Muscle of leg (tissue), 11 donors: ENCODE results near the gene GNAO1. TPM values are rescaled to one million over a fixed set of nuclear protein-coding genes. Genes with fewer than 3 reads are reported as not detected.

Source experiments
- DNase-seq: peaks from one replicate; pipeline ENCODE4 v3.0.0; 2013
- H3K27ac ChIP-seq: one replicate; pipeline ENCODE4 v1.5.1; 2013; ENCODE audit warnings: mild to moderate bottlenecking, low read length, control low read depth
- H3K27me3 ChIP-seq: one replicate; pipeline ENCODE4 v1.6.1; 2013; ENCODE audit warnings: low read length; ENCODE audit not compliant: control insufficient read depth, insufficient read depth
- H3K36me3 ChIP-seq: one replicate; pipeline ENCODE4 v1.6.1; 2013; ENCODE audit warnings: low read length; ENCODE audit not compliant: control insufficient read depth, insufficient read depth
- H3K4me1 ChIP-seq: one replicate; pipeline ENCODE4 v1.6.1; 2013; ENCODE audit warnings: low read length; ENCODE audit not compliant: control insufficient read depth, insufficient read depth
- H3K4me3 ChIP-seq: one replicate; pipeline ENCODE4 v1.5.1; 2013; ENCODE audit warnings: low read length, control low read depth
- H3K9me3 ChIP-seq: replicated peaks from 2 replicates; pipeline ENCODE4 v1.6.1; 2013; ENCODE audit warnings: low read depth, low read length; ENCODE audit not compliant: control insufficient read depth
- WGBS: methylation state at CpG from one replicate; pipeline ENCODE4 v1.1.5; 2013; ENCODE audit warnings: missing lambda C conversion rate; ENCODE audit not compliant: insufficient coverage; 5-methylcytosine and 5-hydroxymethylcytosine counted together
- polyA plus RNA-seq, 8 donors: library from polyadenylated mRNA; unstranded; fragments of 120-200 nt; gene quantifications; one replicate each; pipeline versions ENCODE4 v1.2.1 to v1.2.3, GENCODE V29; 2013; ENCODE audit warnings: inconsistent platforms in 1 of 8, low replicate concordance in 1 of 8; ENCODE audit not compliant: insufficient read length in 8 of 8, insufficient read depth in 1 of 8
- total RNA-seq: library from RNA; stranded (reverse); fragments of 120-200 nt; gene quantifications from one replicate; pipeline ENCODE4 v1.2.4, GENCODE V29; 2013

The GNAO1 gene
- total and polyA plus RNA-seq, 9 donors, result 0.49 to 3.2 (median 2.1) TPM

DNA sequence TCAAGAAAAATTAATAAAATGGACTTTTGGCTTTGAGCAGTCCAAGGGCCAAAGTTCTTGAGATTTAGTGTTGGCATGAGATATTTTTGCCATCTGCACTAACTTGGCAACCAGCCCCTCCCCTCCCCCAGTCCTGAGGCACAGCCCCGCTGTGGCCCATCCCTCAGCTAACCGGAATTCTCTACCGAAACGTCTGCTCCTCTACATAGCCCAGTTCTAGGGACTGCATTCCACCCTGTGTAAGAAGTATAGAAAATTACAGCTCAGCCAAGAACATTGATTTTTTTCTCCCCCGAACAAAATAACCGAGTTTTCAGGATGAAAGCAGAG lies 136.6 kb downstream of the GNAO1 start:
- H3K27me3 ChIP-seq, result no peaks in the 10 kb centered on the region

DNA sequence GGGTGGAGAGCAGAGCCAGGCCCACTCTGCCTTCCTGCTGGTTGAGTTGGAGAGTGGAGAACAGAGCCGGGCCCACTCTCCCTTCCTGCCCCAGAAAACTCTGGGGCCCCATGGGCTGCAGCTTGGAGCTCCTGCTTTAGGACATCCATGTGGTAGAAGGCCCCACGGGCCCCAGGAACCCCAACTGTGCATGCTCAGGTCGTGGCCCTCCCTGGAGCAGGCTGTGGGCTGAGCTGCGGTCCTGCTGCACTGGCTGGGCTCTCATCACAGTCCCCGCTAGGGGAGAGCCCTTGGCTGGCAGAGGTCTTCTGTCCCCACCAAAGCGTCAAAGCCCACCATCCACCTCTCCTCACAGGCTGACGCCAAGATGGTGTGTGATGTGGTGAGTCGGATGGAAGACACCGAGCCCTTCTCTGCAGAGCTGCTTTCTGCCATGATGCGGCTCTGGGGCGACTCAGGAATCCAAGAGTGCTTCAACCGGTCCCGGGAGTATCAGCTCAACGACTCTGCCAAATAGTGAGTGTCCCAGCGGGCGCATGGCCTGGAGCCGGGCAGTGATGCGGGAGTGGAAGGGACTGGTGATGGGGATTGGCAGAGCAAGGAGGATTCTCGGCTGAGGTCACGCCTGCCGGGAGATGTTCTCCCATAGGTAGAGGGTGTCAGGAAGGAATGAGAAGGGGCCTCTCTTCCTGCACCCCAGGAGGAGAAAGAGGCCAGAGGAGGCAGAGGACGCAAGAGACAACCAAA lies 137.2 kb downstream of the GNAO1 start:
- no peaks in the 10 kb centered on the region for H3K27me3 ChIP-seq
- no peak for DNase-seq
- no peaks in the 10 kb centered on the region for H3K36me3 ChIP-seq
- H3K4me1 ChIP-seq, result no peaks in the 10 kb centered on the region
- 87% methylated on average over 17 of the region's 22 CpGs for WGBS
- no peak overlapping the region for H3K27ac ChIP-seq
- no peaks in the 10 kb centered on the region for H3K9me3 ChIP-seq
- H3K4me3 ChIP-seq, result no peak overlapping the region

More for the DNA sequence above, 136.6 kb downstream of the GNAO1 start:
- Histone ChIP-seq H3K36me3 (no peaks in the 10 kb centered on the region), H3K4me1 (no peaks in the 10 kb centered on the region), H3K27ac (no peak overlapping the region), H3K4me3 (no peak overlapping the region), H3K9me3 (no peaks in the 10 kb centered on the region)
- WGBS, result no CpG with 5 or more reads among the region's 6 CpGs
- DNase-seq, result no peak

DNA sequence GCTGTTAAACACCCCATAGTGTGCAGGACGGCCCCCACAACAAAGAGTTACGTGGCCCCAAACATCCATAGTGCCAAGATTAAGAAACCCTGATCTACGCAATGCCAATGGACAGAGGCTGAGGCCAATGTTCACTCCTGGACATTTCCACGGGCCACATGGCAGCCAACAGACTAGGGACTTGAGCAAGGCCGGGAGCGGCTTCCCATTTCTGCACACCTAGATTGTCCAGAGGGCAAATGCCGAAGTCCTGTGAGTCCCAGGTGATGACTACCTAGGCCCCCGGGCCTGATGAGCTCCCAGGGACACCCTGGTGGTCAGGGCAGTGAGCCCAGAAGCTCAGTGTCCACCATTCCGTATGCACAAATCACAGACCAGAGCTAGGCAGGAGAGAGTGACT lies 138.6 kb downstream of the GNAO1 start:
- Histone ChIP-seq H3K4me3 (no peak overlapping the region), H3K4me1 (no peaks in the 10 kb centered on the region), H3K27ac (no peak overlapping the region), H3K27me3 (no peaks in the 10 kb centered on the region), H3K9me3 (no peaks in the 10 kb centered on the region), H3K36me3 (no peaks in the 10 kb centered on the region)
- WGBS, result 81% methylated on average over 8 of the region's 9 CpGs
- no peak for DNase-seq

DNA sequence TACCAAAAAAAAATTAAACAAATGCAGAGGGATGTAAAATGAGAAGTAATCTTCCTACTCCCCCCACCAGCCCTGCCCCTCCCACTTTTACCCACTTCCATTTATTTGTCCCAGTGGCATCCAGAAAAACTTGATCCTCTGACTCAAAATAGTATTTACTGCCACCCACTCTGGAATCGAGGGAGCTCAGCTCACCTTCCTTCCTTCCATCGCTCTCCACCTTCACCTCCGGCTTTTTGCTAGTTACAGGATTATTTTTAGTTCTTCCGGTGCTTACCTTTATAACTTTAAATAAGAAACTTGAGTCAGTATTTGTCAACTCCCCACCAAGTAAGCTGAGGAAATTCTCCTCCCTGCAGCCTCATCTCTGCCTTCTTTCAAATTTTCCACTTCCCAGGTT lies 139.2 kb downstream of the GNAO1 start:
- Histone ChIP-seq H3K27ac (no peak overlapping the region), H3K9me3 (no peaks in the 10 kb centered on the region), H3K4me3 (no peak overlapping the region), H3K36me3 (no peaks in the 10 kb centered on the region), H3K27me3 (no peaks in the 10 kb centered on the region), H3K4me1 (no peaks in the 10 kb centered on the region)
- 60% methylated on average over 2 of the region's 4 CpGs for WGBS
- no peak for DNase-seq

DNA sequence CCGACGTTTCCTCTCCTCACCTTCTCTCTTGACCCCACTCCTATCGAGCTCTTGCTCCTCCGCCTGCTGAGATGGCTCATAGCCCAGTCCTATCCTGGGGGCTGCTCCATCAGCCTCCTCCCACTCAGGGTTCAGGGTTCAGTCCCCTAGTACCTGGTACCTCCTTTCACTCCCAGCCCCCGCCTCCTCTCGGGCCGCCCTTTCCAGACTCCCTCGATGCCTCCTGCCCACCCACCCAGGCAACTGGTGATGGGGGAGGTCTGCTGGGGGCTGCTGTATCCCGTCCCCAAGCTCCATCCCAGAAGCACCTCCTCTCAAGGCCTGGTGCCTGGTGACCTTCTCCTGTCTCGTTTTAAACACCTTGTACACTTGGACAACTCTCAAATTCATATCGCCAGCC lies 140.1 kb downstream of the GNAO1 start:
- WGBS, result 66% methylated on average over 10 of the region's 11 CpGs
- Histone ChIP-seq H3K27me3 (no peaks in the 10 kb centered on the region), H3K36me3 (no peaks in the 10 kb centered on the region), H3K27ac (no peak overlapping the region), H3K4me3 (no peak overlapping the region), H3K9me3 (no peaks in the 10 kb centered on the region), H3K4me1 (no peaks in the 10 kb centered on the region)
- no peak for DNase-seq

DNA sequence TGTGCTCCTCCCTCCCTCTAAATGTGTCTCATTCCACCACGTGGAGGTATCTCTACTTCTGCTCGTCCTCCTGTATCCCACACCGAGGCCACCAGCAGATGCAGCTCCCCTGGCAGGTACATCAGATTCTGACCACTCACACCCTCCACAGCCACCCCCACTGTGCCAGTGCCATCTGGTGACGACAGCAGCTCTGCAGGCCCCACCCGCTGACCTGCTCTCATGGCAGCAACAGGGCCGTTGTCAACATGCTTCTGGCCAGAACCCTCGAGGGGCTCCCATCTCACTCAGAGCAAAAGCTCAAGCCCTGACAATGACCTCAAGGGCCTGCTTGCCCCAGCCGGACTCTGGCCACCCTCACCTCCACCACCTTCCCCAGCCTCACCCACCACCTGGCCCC lies 140.6 kb downstream of the GNAO1 start:
- no peaks in the 10 kb centered on the region for H3K4me1 ChIP-seq
- H3K27me3 ChIP-seq, result no peaks in the 10 kb centered on the region
- no peak for DNase-seq
- H3K4me3 ChIP-seq, result no peak overlapping the region
- H3K36me3 ChIP-seq, result no peaks in the 10 kb centered on the region
- H3K9me3 ChIP-seq, result no peaks in the 10 kb centered on the region
- H3K27ac ChIP-seq, result no peak overlapping the region
- 65% methylated on average over 8 of the region's 8 CpGs for WGBS

DNA sequence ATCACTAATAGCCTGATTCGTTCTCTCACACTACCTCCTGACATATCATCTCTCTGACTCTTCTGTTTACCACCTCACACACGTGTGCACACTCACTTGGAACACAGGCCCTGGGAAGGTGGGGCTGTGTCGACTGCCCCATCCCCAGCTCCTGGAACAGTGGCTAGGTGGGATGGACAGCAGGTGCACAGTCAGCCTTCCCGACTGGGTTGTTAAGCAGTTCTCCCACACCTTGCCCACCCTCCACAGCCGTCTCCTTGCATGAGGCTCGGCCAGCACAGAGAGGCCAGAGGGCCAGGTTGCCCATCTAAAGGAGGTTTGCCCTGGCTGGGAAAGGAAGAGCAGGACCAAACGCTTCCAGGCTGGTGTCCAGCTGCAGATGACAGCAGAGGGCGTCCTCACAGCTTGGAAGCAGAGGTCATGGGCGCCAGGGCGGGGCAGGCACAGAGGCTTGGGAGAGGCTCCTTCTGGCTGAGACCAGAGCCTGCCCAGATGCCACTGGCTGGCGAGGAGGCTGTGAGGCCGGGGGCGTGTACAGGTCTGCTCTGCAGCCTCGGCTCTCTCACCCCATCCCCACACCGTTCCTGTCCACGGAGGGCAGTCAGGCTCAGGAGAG lies 141.3 kb downstream of the GNAO1 start:
- WGBS, result 28% methylated on average over 5 of the region's 16 CpGs
- no peaks in the 10 kb centered on the region for H3K27me3 ChIP-seq
- DNase-seq, result peak; percentile 57
- no peaks in the 10 kb centered on the region for H3K9me3 ChIP-seq
- H3K27ac ChIP-seq, result no peak overlapping the region
- H3K4me3 ChIP-seq, result no peak overlapping the region
- H3K36me3 ChIP-seq, result no peaks in the 10 kb centered on the region
- no peaks in the 10 kb centered on the region for H3K4me1 ChIP-seq

DNA sequence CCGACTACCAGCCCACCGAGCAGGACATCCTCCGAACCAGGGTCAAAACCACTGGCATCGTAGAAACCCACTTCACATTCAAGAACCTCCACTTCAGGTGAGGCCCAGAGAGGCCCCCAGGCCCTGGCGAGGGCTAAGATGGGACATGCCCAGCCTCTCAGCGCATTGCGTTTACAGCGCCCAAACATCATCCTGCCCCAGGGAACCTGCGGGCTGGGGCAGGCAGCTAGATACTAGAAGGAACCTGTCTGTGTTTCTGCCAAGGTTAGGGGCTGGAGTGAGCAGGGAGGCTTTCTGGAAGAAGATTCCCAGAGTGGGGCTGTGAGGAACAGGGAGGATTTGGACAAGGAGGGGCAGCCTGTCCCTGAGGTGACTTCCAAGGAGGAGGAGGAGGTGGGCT lies 143.5 kb downstream of the GNAO1 start:
- no peaks in the 10 kb centered on the region for H3K4me1 ChIP-seq
- H3K9me3 ChIP-seq, result no peaks in the 10 kb centered on the region
- WGBS, result 93% methylated on average over 9 of the region's 9 CpGs
- no peak overlapping the region for H3K27ac ChIP-seq
- no peaks in the 10 kb centered on the region for H3K27me3 ChIP-seq
- H3K4me3 ChIP-seq, result no peak overlapping the region
- DNase-seq, result no peak
- H3K36me3 ChIP-seq, result no peaks in the 10 kb centered on the region

DNA sequence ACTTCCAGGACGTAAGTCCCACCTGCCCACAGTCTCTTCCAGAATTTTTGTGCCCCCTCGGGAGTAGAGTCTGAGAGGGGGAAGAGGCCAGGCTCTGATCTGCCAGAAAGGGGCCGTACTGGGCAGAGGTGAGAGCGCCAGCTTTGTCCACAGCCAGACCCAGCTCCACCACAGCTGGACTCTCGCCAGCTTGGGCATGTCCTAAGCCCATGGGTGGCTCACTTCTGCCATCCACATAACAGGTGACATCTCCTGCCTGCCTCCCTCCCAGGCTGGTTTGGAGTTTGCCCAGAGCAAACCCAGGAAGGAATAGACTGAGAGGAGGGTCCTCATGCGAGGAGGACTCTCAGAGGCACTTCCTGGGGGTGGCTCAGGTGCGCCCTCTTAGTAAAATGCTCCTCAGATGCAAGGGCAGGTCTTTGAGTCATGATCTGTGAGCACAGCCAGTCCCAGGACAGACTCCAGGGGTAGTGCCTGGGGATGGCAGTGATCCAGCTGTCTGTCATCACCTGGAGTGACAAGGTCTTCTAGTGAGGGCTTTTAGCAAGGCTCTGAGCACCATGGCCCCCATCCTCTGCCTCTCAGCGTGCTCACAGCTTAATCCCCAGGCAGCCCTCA lies 144.9 kb downstream of the GNAO1 start:
- no peaks in the 10 kb centered on the region for H3K4me1 ChIP-seq
- DNase-seq, result no peak
- 76% methylated on average over 3 of the region's 8 CpGs for WGBS
- H3K36me3 ChIP-seq, result no peaks in the 10 kb centered on the region
- no peaks in the 10 kb centered on the region for H3K27me3 ChIP-seq
- no peak overlapping the region for H3K27ac ChIP-seq
- no peaks in the 10 kb centered on the region for H3K9me3 ChIP-seq
- no peak overlapping the region for H3K4me3 ChIP-seq

DNA sequence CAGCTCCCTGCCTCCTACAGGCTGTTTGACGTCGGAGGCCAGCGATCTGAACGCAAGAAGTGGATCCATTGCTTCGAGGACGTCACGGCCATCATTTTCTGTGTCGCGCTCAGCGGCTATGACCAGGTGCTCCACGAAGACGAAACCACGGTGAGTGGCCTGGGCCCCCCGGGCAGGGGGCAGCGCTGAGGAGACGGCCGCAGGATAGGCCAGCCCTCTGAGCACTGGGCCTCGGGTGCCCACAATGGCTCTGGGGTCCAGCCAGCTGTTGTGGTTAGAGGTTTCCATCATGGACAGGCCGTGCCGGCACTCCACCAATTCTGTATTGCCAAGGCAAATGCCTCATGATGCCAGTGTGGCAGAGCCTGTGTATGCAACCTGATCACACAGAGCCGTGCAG lies 145.4 kb downstream of the GNAO1 start:
- Histone ChIP-seq H3K36me3 (no peaks in the 10 kb centered on the region), H3K4me1 (peaks cover 1% of the 10 kb centered on the region), H3K9me3 (no peaks in the 10 kb centered on the region), H3K27me3 (no peaks in the 10 kb centered on the region), H3K4me3 (no peak overlapping the region), H3K27ac (no peak overlapping the region)
- WGBS, result 84% methylated on average over 21 of the region's 21 CpGs
- no peak for DNase-seq
